ENCODE measurements around the gene TGM1.

DNA sequence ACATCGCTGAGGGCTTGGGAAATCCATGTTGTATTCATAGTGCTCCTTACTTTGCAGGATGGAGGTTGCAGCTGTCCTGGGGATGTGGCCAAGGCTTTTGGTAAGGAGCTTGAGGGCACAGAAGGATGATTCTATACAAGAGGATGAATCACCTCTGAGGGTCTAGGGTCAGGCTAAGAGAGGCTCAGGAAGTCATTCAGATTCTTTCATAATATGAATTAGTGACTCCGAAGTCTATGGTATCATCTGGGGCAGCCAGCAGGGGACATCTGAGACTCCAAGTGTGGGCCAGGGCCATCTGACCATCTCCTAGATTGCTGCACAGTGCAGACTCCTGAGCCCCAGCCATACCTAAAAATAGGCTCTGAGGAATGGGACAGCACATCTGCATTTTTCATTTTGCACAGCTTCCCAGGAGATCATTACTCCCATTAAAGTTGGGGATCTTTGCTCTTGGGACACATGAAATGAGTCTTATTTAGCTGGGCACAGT, 25.5 kb downstream of the TGM1 start:
- TF ChIP-seq, protein P1, sequence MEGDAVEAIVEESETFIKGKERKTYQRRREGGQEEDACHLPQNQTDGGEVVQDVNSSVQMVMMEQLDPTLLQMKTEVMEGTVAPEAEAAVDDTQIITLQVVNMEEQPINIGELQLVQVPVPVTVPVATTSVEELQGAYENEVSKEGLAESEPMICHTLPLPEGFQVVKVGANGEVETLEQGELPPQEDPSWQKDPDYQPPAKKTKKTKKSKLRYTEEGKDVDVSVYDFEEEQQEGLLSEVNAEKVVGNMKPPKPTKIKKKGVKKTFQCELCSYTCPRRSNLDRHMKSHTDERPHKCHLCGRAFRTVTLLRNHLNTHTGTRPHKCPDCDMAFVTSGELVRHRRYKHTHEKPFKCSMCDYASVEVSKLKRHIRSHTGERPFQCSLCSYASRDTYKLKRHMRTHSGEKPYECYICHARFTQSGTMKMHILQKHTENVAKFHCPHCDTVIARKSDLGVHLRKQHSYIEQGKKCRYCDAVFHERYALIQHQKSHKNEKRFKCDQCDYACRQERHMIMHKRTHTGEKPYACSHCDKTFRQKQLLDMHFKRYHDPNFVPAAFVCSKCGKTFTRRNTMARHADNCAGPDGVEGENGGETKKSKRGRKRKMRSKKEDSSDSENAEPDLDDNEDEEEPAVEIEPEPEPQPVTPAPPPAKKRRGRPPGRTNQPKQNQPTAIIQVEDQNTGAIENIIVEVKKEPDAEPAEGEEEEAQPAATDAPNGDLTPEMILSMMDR (IDR thresholded peaks at IDR 0.05), result no peak
- no peak for TF ChIP-seq POLR2A (IDR thresholded peaks at IDR 0.05)

All from Peyer's patch (tissue), 4 donors.